ENCODE results near the gene KCNJ5.

KCNJ5 gene

GRCh38 chr11:128934926-128935325, 43.8 kb downstream of the KCNJ5 start:
- Histone ChIP-seq H3K27me3 (ENCODE audit: low read depth, low read length) (0 out of 2 replicates have a peak, but pooled peaks cover 3% of the 10 kb centered on the region), H3K4me3 (ENCODE audit: low read length) (no peak overlapping the region), H3K4me2 (ENCODE audit: low read length) (no peak overlapping the region), H3K36me3 (replicated peaks; ENCODE audit: low read depth, low read length) (no peaks in the 10 kb centered on the region), H3K9me3 (ENCODE audit: insufficient read depth, low read length) (no peaks in the 10 kb centered on the region), H3K4me1 (ENCODE audit: low read length) (peaks cover 8% of the 10 kb centered on the region), H3K9ac (ENCODE audit: low read length) (no peak overlapping the region), H4K20me1 (ENCODE audit: insufficient read depth, low read length) (no peaks in the 10 kb centered on the region), H3K79me2 (ENCODE audit: low read length) (no peaks in the 10 kb centered on the region), H2AFZ (ENCODE audit: low read depth, low read length) (no peak overlapping the region), H3K27ac (ENCODE audit: low read length) (no peak overlapping the region)
- TF ChIP-seq CTCF (IDR thresholded peaks at IDR 0.05; ENCODE audit: low read depth, low read length) = no peak
- no peak for TF ChIP-seq EZH2phosphoT487 (IDR thresholded peaks at IDR 0.05; ENCODE audit: low read depth)

- no peak overlapping the region for H2AFZ ChIP-seq (ENCODE audit: low read depth, low read length)
These were observed 45.6 kb downstream of the KCNJ5 start for GRCh38 chr11:128936606-128937251.

GRCh38 chr11:128937480-128937879, 46.3 kb downstream of the KCNJ5 start:
- Histone ChIP-seq H3K4me2 (ENCODE audit: low read length) (no peak overlapping the region), H2AFZ (ENCODE audit: low read depth, low read length) (no peak overlapping the region), H3K36me3 (replicated peaks; ENCODE audit: low read depth, low read length) (no peaks in the 10 kb centered on the region), H3K27me3 (ENCODE audit: low read depth, low read length) (0 out of 2 replicates have a peak, but pooled peaks cover 3% of the 10 kb centered on the region), H3K79me2 (ENCODE audit: low read length) (no peaks in the 10 kb centered on the region), H3K4me1 (ENCODE audit: low read length) (peaks cover 3% of the 10 kb centered on the region; the same call in 1 of the 2 replicates), H3K9ac (ENCODE audit: low read length) (no peak overlapping the region), H3K9me3 (ENCODE audit: insufficient read depth, low read length) (no peaks in the 10 kb centered on the region), H3K4me3 (ENCODE audit: low read length) (no peak overlapping the region), H3K27ac (ENCODE audit: low read length) (no peak overlapping the region), H4K20me1 (ENCODE audit: insufficient read depth, low read length) (no peaks in the 10 kb centered on the region)
- no peak for TF ChIP-seq EZH2phosphoT487 (IDR thresholded peaks at IDR 0.05; ENCODE audit: low read depth)
- TF ChIP-seq CTCF (IDR thresholded peaks at IDR 0.05; ENCODE audit: low read depth, low read length) = no peak

More at GRCh38 chr11:128936606-128937251, 45.6 kb downstream of the KCNJ5 start:
- no peaks in the 10 kb centered on the region for H4K20me1 ChIP-seq (ENCODE audit: insufficient read depth, low read length)
- no peaks in the 10 kb centered on the region for H3K79me2 ChIP-seq (ENCODE audit: low read length)
- H3K36me3 ChIP-seq (replicated peaks; ENCODE audit: low read depth, low read length) = no peaks in the 10 kb centered on the region
- peaks cover 3% of the 10 kb centered on the region; the same call in 1 of the 2 replicates for H3K4me1 ChIP-seq (ENCODE audit: low read length)
- H3K4me3 ChIP-seq (ENCODE audit: low read length) = no peak overlapping the region
- TF ChIP-seq EZH2phosphoT487 (IDR thresholded peaks at IDR 0.05; ENCODE audit: low read depth) = no peak
- no peak for TF ChIP-seq CTCF (IDR thresholded peaks at IDR 0.05; ENCODE audit: low read depth, low read length)
- 0 out of 2 replicates have a peak, but pooled peaks cover 3% of the 10 kb centered on the region for H3K27me3 ChIP-seq (ENCODE audit: low read depth, low read length)
- H3K4me2 ChIP-seq (ENCODE audit: low read length) = no peak overlapping the region
- H3K9ac ChIP-seq (ENCODE audit: low read length) = no peak overlapping the region
- H3K27ac ChIP-seq (ENCODE audit: low read length) = no peak overlapping the region
- H3K9me3 ChIP-seq (ENCODE audit: insufficient read depth, low read length) = no peaks in the 10 kb centered on the region

GRCh38 chr11:128938156-128938885, 47.2 kb downstream of the KCNJ5 start:
- Histone ChIP-seq H3K27me3 (ENCODE audit: low read depth, low read length) (0 out of 2 replicates have a peak, but pooled peaks cover 3% of the 10 kb centered on the region), H3K9ac (ENCODE audit: low read length) (no peak overlapping the region), H2AFZ (ENCODE audit: low read depth, low read length) (no peak overlapping the region), H3K79me2 (ENCODE audit: low read length) (no peaks in the 10 kb centered on the region), H4K20me1 (ENCODE audit: insufficient read depth, low read length) (no peaks in the 10 kb centered on the region), H3K4me3 (ENCODE audit: low read length) (no peak overlapping the region), H3K4me1 (ENCODE audit: low read length) (peaks cover 3% of the 10 kb centered on the region; the same call in 1 of the 2 replicates), H3K27ac (ENCODE audit: low read length) (no peak overlapping the region), H3K4me2 (ENCODE audit: low read length) (no peak overlapping the region), H3K9me3 (ENCODE audit: insufficient read depth, low read length) (no peaks in the 10 kb centered on the region), H3K36me3 (replicated peaks; ENCODE audit: low read depth, low read length) (no peaks in the 10 kb centered on the region)
- TF ChIP-seq EZH2phosphoT487 (IDR thresholded peaks at IDR 0.05; ENCODE audit: low read depth) (no peak), CTCF (IDR thresholded peaks at IDR 0.05; ENCODE audit: low read depth, low read length) (no peak)
